Keratinocyte (primary cell): ENCODE results near the gene ARNT2. TPM values are rescaled to one million over a fixed set of nuclear protein-coding genes. Genes with fewer than 3 reads are reported as not detected.

Experiments used
- DNase-seq: peaks from one replicate; pipeline ENCODE4 v3.0.0-alpha.2; 2011; ENCODE audit warnings: low read depth, missing footprints, low spot score
- FAIRE-seq: peaks from 2 replicates; lab custom pipeline; 2011; peaks lifted over from hg19 to GRCh38; lab: Jason Lieb, UNC
- H2AFZ ChIP-seq: 2 replicates; pipeline ENCODE4 v1.6.0; 2012; ENCODE audit warnings: low read length, control low read depth, inconsistent platforms; ENCODE audit not compliant: control insufficient read depth
- H3K27ac ChIP-seq: 2 replicates; pipeline ENCODE4 v1.5.1; 2011; ENCODE audit warnings: low read length; ENCODE audit not compliant: control insufficient read depth, insufficient read depth
- H3K27me3 ChIP-seq: 3 replicates; pipeline ENCODE4 v1.6.0; 2011; ENCODE audit warnings: low read length; ENCODE audit not compliant: control insufficient read depth, insufficient read depth; ENCODE audit errors: extremely low read depth
- H3K36me3 ChIP-seq, 2 experiments: 2 replicates in 1 of 2; 3 replicates in 1 of 2; pipeline ENCODE4 v1.5.1; 2011; ENCODE audit warnings: low read length in 2 of 2, mild to moderate bottlenecking in 1 of 2; ENCODE audit not compliant: control insufficient read depth in 2 of 2, insufficient read depth in 2 of 2; ENCODE audit errors: extremely low read depth in 1 of 2
- H3K4me1 ChIP-seq: 3 replicates; pipeline ENCODE4 v1.5.1; 2011; ENCODE audit warnings: low read length; ENCODE audit not compliant: control insufficient read depth, insufficient read depth; ENCODE audit errors: extremely low read depth
- H3K4me2 ChIP-seq: 3 replicates; pipeline ENCODE4 v1.6.0; 2011; ENCODE audit warnings: low read depth, low read length; ENCODE audit not compliant: control insufficient read depth, insufficient read depth; ENCODE audit errors: extremely low read depth
- H3K4me3 ChIP-seq, 3 experiments: fragments of 200-600 bp in 1 of 3; sonication (generic) in 1 of 3; 2 replicates in 2 of 3; 3 replicates in 1 of 3; pipeline ENCODE4 v1.5.1; 2011 to 2016; ENCODE audit warnings: low read length in 3 of 3, mild to moderate bottlenecking in 3 of 3, control low read depth in 2 of 3, inconsistent platforms in 1 of 3, low read depth in 1 of 3, mixed read lengths in 1 of 3, mixed run types in 1 of 3, moderate library complexity in 1 of 3; ENCODE audit not compliant: control insufficient read depth in 2 of 3, insufficient read depth in 2 of 3; ENCODE audit errors: extremely low read depth in 1 of 3
- H3K79me2 ChIP-seq: 2 replicates; pipeline ENCODE4 v1.6.0; 2012; ENCODE audit warnings: low read length; ENCODE audit not compliant: control insufficient read depth, insufficient read depth
- H3K9ac ChIP-seq: 3 replicates; pipeline ENCODE4 v1.6.0; 2011; ENCODE audit warnings: low read length; ENCODE audit not compliant: control insufficient read depth, insufficient read depth; ENCODE audit errors: extremely low read depth
- H3K9me1 ChIP-seq: 3 replicates; pipeline ENCODE4 v1.6.0; 2011; ENCODE audit warnings: low read length; ENCODE audit not compliant: control insufficient read depth, insufficient read depth; ENCODE audit errors: extremely low read depth
- H3K9me3 ChIP-seq: 2 replicates; pipeline ENCODE4 v1.5.1; 2012; ENCODE audit warnings: low read depth, low read length; ENCODE audit not compliant: control insufficient read depth
- H4K20me1 ChIP-seq: 3 replicates; pipeline ENCODE4 v1.6.0; 2011; ENCODE audit warnings: low read length; ENCODE audit not compliant: control insufficient read depth, insufficient read depth; ENCODE audit errors: extremely low read depth
- CTCF ChIP-seq, 3 experiments: IDR thresholded peaks in 1 of 3; conservative IDR thresholded peaks in 1 of 3; optimal IDR thresholded peaks in 1 of 3; 2 replicates in 2 of 3; 3 replicates in 1 of 3; pipeline versions ENCODE3 to v1.5.1; 2011; ENCODE audit warnings: low read length in 3 of 3, mild to moderate bottlenecking in 3 of 3, moderate library complexity in 2 of 3, control low read depth in 1 of 3, inconsistent platforms in 1 of 3; ENCODE audit not compliant: insufficient read depth in 2 of 3; ENCODE audit errors: extremely low read depth in 1 of 3
- EZH2 ChIP-seq: IDR thresholded peaks from one replicate; pipeline ENCODE4 v1.6.1; 2012; ENCODE audit warnings: inconsistent platforms, mild to moderate bottlenecking, low read length, moderate library complexity
- dilution Hi-C: fragments of 300-500 bp; cut with MboI; formaldehyde crosslinking; loops from one replicate; pipeline ENCODE4 v1.7.0; 2020; ENCODE audit warnings: low sequenced_read_pairs; ENCODE audit not compliant: extremely low pct_ligation_motif_present
- polyA plus RNA-seq, 5 experiments: library from polyadenylated mRNA; depleted of rRNA in 3 of 5; stranded (reverse) in 3 of 5; stranded (forward) in 1 of 5; unstranded in 1 of 5; fragments of >200 nt; gene quantifications; 1 replicate in 1 of 5; 2 replicates in 3 of 5; 3 replicates in 1 of 5; pipeline versions ENCODE4 v1.2.1 to v1.2.3, GENCODE V29; 2011 to 2012; ENCODE audit warnings: missing spikeins in 2 of 5, low read depth in 1 of 5, low replicate concordance in 1 of 5

ARNT2 gene
- polyA plus RNA-seq, 1 donor (not counting 4 experiments of a cell fraction or from before 2014, with no cell fraction given): 0.16 TPM

- dilution Hi-C loops: no loop called here
- Histone ChIP-seq H3K4me3 (no peak overlapping the region), H3K4me2 (no peak overlapping the region), H3K79me2 (no peaks in the 10 kb centered on the region), H3K9ac (no peak overlapping the region), H3K9me1 (no peaks in the 10 kb centered on the region), H3K27ac (no peak overlapping the region), H3K36me3 (no peaks in the 10 kb centered on the region), H4K20me1 (no peaks in the 10 kb centered on the region), H3K4me1 (no peaks in the 10 kb centered on the region), H3K27me3 (peaks cover 18% of the 10 kb centered on the region), H2AFZ (no peak overlapping the region), H3K9me3 (no peaks in the 10 kb centered on the region)
- FAIRE-seq (no peak), DNase-seq (no peak)
- TF ChIP-seq EZH2 (no peak), CTCF (optimal IDR thresholded peaks at IDR 0.05 in 1 of 3, IDR thresholded peaks at IDR 0.05 in 1 of 3, conservative IDR thresholded peaks at IDR 0.05 in 1 of 3; ENCODE audit: extremely low read depth in 1 of 3, insufficient read depth in 2 of 3, low read length in 3 of 3) (no peak)
These were observed 61.4 kb downstream of the ARNT2 start for GRCh38 chr15:80465626-80466005.

GRCh38 chr15:80466543-80466942 lies 62.4 kb downstream of the ARNT2 start:
- no peaks in the 10 kb centered on the region for H3K9me3 ChIP-seq
- no peak overlapping the region for H3K4me2 ChIP-seq
- no peaks in the 10 kb centered on the region for H3K4me1 ChIP-seq
- no peaks in the 10 kb centered on the region for H3K36me3 ChIP-seq
- H4K20me1 ChIP-seq: no peaks in the 10 kb centered on the region
- no peak overlapping the region for H3K4me3 ChIP-seq
- dilution Hi-C loops: no loop called here
- TF ChIP-seq CTCF (optimal IDR thresholded peaks at IDR 0.05 in 1 of 3, IDR thresholded peaks at IDR 0.05 in 1 of 3, conservative IDR thresholded peaks at IDR 0.05 in 1 of 3; ENCODE audit: extremely low read depth in 1 of 3, insufficient read depth in 2 of 3, low read length in 3 of 3) (no peak), EZH2 (no peak)
- peaks cover 18% of the 10 kb centered on the region for H3K27me3 ChIP-seq
- FAIRE-seq (no peak), DNase-seq (no peak)
- no peak overlapping the region for H2AFZ ChIP-seq
- H3K27ac ChIP-seq: no peak overlapping the region
- H3K9me1 ChIP-seq: no peaks in the 10 kb centered on the region
- no peak overlapping the region for H3K9ac ChIP-seq
- no peaks in the 10 kb centered on the region for H3K79me2 ChIP-seq
